ENCODE results near the gene PARVB.

PARVB gene

GRCh38 chr22:44019846-44020245, 4.3 kb upstream of the PARVB start:
- H3K4me1 ChIP-seq: no peaks in the 10 kb centered on the region
- DNase-seq: no peak

DNA sequence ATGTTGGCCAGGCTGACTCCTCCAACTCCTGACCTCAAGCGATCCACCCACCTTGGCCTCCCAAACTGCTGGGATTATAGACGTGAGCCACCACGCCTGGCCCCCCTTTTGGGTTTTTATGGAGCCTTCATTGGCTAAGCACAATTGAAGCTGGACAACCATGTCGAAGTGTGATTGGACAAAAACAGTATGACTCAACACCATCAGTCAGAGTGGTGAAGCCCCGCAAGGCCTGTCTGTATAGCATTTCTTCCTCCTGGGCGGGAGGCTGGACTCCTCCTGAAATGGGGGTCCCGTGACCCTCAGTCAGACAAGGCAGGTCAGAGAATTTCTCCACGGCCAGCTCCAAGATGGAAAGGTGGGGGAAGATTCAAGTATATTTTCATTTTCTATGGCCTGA, 3.1 kb upstream of the PARVB start:
- DNase-seq: no peak
- Histone ChIP-seq H3K9me3 (no peaks in the 10 kb centered on the region), H3K4me3 (ENCODE audit: low read depth, low read length) (no peak overlapping the region), H3K4me1 (no peaks in the 10 kb centered on the region), H3K27me3 (no peaks in the 10 kb centered on the region), H3K36me3 (no peaks in the 10 kb centered on the region)
- TF ChIP-seq, protein P1, sequence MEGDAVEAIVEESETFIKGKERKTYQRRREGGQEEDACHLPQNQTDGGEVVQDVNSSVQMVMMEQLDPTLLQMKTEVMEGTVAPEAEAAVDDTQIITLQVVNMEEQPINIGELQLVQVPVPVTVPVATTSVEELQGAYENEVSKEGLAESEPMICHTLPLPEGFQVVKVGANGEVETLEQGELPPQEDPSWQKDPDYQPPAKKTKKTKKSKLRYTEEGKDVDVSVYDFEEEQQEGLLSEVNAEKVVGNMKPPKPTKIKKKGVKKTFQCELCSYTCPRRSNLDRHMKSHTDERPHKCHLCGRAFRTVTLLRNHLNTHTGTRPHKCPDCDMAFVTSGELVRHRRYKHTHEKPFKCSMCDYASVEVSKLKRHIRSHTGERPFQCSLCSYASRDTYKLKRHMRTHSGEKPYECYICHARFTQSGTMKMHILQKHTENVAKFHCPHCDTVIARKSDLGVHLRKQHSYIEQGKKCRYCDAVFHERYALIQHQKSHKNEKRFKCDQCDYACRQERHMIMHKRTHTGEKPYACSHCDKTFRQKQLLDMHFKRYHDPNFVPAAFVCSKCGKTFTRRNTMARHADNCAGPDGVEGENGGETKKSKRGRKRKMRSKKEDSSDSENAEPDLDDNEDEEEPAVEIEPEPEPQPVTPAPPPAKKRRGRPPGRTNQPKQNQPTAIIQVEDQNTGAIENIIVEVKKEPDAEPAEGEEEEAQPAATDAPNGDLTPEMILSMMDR (IDR thresholded peaks at IDR 0.05; ENCODE audit: low read depth, low read length): no peak

More at GRCh38 chr22:44019846-44020245, 4.3 kb upstream of the PARVB start:
- no peaks in the 10 kb centered on the region for H3K27me3 ChIP-seq
- no peaks in the 10 kb centered on the region for H3K9me3 ChIP-seq
- H3K36me3 ChIP-seq: no peaks in the 10 kb centered on the region
- TF ChIP-seq, protein P1 (IDR thresholded peaks at IDR 0.05; ENCODE audit: low read depth, low read length): no peak
- H3K4me3 ChIP-seq (ENCODE audit: low read depth, low read length): no peak overlapping the region

DNA sequence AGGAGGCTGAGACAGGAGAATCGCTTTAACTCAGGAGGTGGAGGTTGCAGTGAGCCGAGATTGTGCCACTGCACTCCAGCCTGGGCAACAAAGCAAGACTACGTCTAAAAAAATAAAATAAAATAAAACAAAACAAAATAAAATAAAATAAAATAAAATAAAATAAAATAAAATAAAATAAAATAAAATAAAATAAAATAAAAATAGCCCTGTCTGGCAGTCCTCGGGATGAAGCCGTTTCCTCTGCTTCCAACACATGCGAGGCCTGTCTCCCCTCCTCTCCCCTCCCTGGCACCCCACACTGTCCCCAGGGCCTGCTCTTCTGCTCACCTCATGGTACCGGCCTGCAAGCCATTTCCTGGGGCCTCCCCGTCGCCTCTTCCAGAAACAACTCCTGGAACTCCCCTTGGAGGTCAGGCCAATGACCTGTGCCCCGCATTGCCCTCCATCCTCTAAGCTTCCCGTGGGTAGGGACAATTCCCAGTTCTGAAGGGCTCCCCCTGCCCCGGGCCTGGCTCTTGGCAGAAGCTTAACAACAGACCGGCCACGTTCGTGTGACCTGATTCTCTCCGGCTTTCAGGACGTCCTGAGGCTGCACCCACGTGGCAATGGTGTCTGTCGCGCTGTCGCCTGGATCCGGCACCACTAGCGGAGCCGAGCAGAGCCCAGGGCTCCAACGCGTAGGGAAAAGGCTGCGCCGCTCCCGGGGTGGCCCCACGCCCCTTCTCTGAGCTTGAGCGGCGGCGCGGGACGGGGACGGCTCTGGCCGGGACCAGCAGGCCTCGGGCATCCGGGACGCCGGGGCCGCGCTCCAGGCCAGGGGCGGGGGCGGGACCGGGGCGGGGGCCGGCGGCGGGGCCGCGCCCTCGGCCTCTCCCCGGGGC, 456 bp upstream of the PARVB start:
- peak; percentile 52 for DNase-seq
- Histone ChIP-seq H3K4me3 (ENCODE audit: low read depth, low read length) (peak overlapping the region; percentile 67), H3K9me3 (no peaks in the 10 kb centered on the region), H3K27me3 (no peaks in the 10 kb centered on the region), H3K4me1 (no peaks in the 10 kb centered on the region), H3K36me3 (no peaks in the 10 kb centered on the region)
- TF ChIP-seq, protein P1 (IDR thresholded peaks at IDR 0.05; ENCODE audit: low read depth, low read length): no peak

DNA sequence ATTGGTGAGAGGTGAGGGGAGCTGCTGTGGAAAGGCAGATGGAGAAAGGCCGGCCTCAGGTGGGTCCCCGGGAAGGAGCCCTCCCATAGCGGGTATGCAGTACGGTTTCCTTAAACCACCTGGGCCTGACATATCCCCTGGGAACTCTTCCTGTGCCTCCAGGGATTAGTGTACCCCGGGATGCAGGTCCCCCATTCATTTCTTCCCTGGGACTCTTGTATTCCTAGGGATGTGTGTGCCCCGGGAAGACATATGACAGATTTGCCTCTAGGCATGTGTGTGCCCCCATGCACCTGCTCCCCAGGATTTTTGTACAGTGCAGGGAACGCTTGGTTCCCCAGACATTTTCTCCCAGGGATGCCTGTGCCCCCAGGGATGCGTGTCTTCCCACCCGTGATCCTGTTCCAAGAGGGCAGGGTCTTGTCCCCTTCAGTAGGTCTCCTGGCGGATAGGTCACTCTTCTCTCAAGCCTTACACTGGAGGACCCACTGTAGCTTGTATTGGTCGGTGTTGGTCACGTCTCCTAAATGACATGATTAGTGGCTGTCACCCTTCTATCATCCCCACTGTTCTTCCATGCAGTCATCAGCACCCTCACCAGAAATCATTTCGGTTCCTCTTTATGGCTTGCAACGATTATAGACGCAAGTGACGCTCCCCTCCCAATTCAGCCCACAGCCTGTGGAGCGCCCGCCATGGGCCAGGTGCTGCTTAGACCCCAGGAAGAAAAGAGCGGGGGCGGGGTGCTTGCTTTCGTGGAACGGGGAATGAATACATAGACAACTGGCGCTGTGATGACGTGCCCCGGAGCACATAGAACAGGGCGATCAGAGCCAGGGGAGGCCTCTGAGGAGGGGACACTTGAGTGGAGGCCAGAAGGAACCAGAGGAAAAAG, 1.3 kb downstream of the PARVB start:
- Histone ChIP-seq H3K4me1 (no peaks in the 10 kb centered on the region), H3K9me3 (no peaks in the 10 kb centered on the region), H3K4me3 (ENCODE audit: low read depth, low read length) (peak overlapping the region; percentile 44), H3K27me3 (no peaks in the 10 kb centered on the region), H3K36me3 (no peaks in the 10 kb centered on the region)
- TF ChIP-seq, protein P1 (IDR thresholded peaks at IDR 0.05; ENCODE audit: low read depth, low read length): no peak
- no peak for DNase-seq

GRCh38 chr22:44026066-44026629, 2.0 kb downstream of the PARVB start:
- H3K36me3 ChIP-seq: no peaks in the 10 kb centered on the region
- H3K4me3 ChIP-seq (ENCODE audit: low read depth, low read length): no peak overlapping the region
- no peaks in the 10 kb centered on the region for H3K4me1 ChIP-seq
- TF ChIP-seq, protein P1 (IDR thresholded peaks at IDR 0.05; ENCODE audit: low read depth, low read length): no peak
- no peak for DNase-seq
- no peaks in the 10 kb centered on the region for H3K27me3 ChIP-seq
- H3K9me3 ChIP-seq: no peaks in the 10 kb centered on the region
